Breast epithelium (tissue), 4 donors: ENCODE measurements around the gene STAG1. TPM values are rescaled to one million over a fixed set of nuclear protein-coding genes. Genes with fewer than 3 reads are reported as not detected.

Source experiments
- DNase-seq, 2 donors: peaks; one replicate each; pipeline ENCODE4 v3.0.0-alpha.2; 2019; ENCODE audit warnings: low spot score in 2 of 2
- H3K27ac ChIP-seq, 2 donors: fragments of 200-600 bp; sonication (generic) in 1 of 2; one replicate each; pipeline ENCODE4 v1.5.1; 2016 to 2019; ENCODE audit warnings: mild to moderate bottlenecking in 1 of 2
- H3K27me3 ChIP-seq, 2 donors: fragments of 200-600 bp; sonication (generic) in 1 of 2; one replicate each; pipeline versions ENCODE4 v1.5.1 to v1.6.0; 2017 to 2019; ENCODE audit warnings: control low read depth in 1 of 2, mild to moderate bottlenecking in 1 of 2
- H3K36me3 ChIP-seq: fragments of 200-600 bp; one replicate; pipeline ENCODE4 v1.5.1; 2019
- H3K4me1 ChIP-seq, 2 donors: fragments of 200-600 bp; sonication (generic); one replicate each; pipeline ENCODE4 v1.5.1; 2016 to 2019; ENCODE audit warnings: control low read depth in 1 of 2
- H3K4me3 ChIP-seq, 3 donors: fragments of 200-600 bp; sonication (generic); 1 replicate in 2 of 3; 2 replicates in 1 of 3; pipeline ENCODE4 v1.5.1; 2016 to 2019; ENCODE audit warnings: mild to moderate bottlenecking in 3 of 3, moderate library complexity in 2 of 3
- H3K9me3 ChIP-seq, 2 donors: fragments of 200-600 bp; sonication (generic) in 1 of 2; one replicate each; pipeline ENCODE4 v1.5.1; 2016 to 2019; ENCODE audit warnings: control low read depth in 1 of 2
- POLR2A ChIP-seq: fragments of 450-650 bp; IDR thresholded peaks from one replicate; pipeline ENCODE4 v1.6.1; 2016; ENCODE audit warnings: antibody characterized with exemption, mild to moderate bottlenecking, moderate library complexity
- POLR2AphosphoS5 ChIP-seq, 3 donors: sonication (generic); formaldehyde crosslinking; IDR thresholded peaks; one replicate each; pipeline ENCODE4 v1.6.1; 2017; ENCODE audit warnings: antibody characterized with exemption in 3 of 3
- intact Hi-C: fragments of 100-400 bp; cut with DNase I; formaldehyde crosslinking; loops from one replicate; pipeline ENCODE4 v1.15.1; 2023; ENCODE audit warnings: low total_unique reads
- total RNA-seq, 3 donors: library from RNA; depleted of rRNA; stranded (reverse); fragments of >200 nt; gene quantifications; one replicate each; pipeline ENCODE4 v1.1.0, GENCODE V29; 2016
- TF ChIP-seq, protein P1 (sequence below), 3 donors: fragments of 450-650 bp; IDR thresholded peaks; one replicate each; pipeline ENCODE4 v1.5.1; 2016 to 2017; ENCODE audit warnings: antibody characterized with exemption in 3 of 3, mild to moderate bottlenecking in 3 of 3, moderate library complexity in 3 of 3

The STAG1 gene
- total RNA-seq, 3 donors from 2014 or later = 54.4 to 83.7 (median 73.7) TPM

DNA sequence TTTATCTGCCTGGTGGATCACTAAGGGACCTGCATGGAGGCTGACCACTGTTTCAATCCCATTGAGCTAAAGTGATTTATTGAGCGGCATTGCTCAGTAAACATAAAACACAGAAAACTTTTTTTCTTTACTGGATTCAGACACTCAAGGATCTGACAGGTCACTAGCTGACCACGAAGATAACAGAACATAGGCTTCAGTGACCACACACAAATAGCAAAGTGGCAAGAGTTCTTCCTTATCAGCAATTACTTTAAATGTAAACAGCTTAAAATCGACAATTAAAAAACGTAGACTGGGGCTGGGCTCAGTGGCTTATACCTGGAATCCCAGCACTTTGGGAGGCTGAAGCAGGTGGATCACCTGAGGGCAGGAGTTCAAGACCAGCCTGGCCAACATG lies 48.7 kb downstream of the STAG1 start:
- Histone ChIP-seq H3K27me3 (no peaks in the 10 kb centered on the region), H3K36me3 (no peaks in the 10 kb centered on the region), H3K9me3 (no peaks in the 10 kb centered on the region), H3K27ac (no peak overlapping the region), H3K4me3 (no peak overlapping the region), H3K4me1 (no peaks in the 10 kb centered on the region)
- intact Hi-C loops = no loop called here
- no peak for DNase-seq
- TF ChIP-seq POLR2A (no peak), POLR2AphosphoS5 (IDR thresholded peaks at IDR 0.05) (no peak)
- TF ChIP-seq, protein P1, sequence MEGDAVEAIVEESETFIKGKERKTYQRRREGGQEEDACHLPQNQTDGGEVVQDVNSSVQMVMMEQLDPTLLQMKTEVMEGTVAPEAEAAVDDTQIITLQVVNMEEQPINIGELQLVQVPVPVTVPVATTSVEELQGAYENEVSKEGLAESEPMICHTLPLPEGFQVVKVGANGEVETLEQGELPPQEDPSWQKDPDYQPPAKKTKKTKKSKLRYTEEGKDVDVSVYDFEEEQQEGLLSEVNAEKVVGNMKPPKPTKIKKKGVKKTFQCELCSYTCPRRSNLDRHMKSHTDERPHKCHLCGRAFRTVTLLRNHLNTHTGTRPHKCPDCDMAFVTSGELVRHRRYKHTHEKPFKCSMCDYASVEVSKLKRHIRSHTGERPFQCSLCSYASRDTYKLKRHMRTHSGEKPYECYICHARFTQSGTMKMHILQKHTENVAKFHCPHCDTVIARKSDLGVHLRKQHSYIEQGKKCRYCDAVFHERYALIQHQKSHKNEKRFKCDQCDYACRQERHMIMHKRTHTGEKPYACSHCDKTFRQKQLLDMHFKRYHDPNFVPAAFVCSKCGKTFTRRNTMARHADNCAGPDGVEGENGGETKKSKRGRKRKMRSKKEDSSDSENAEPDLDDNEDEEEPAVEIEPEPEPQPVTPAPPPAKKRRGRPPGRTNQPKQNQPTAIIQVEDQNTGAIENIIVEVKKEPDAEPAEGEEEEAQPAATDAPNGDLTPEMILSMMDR (IDR thresholded peaks at IDR 0.05) = no peak

DNA sequence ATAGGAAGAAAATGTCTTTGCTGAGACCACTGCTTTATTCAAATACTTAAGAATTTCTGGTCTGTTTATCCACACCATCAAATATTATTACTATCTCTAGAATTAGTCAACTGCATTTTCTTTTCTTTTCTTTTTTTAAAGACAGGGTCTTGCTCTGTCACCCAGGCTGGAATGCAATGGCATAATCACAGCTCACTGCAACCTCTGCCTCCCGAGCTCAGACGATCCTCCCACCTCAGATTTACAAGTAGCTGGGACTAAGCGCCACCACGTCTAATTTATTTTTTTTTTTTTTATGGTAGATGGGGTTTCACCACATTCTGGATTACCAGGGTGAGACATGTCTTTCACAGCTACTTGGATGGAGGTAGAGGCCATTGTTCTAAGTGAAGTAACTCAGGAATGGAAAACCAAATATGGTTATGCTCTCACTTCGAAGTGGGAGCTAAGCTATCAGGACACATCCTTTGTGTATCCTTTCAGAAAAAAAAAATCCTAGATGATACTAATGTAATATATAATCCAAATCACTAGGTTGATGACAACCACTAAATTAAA lies 52.8 kb downstream of the STAG1 start:
- no peaks in the 10 kb centered on the region for H3K4me1 ChIP-seq
- TF ChIP-seq POLR2A (no peak), POLR2AphosphoS5 (IDR thresholded peaks at IDR 0.05) (no peak)
- TF ChIP-seq, protein P1 (IDR thresholded peaks at IDR 0.05) = no peak
- no peaks in the 10 kb centered on the region for H3K9me3 ChIP-seq
- no peaks in the 10 kb centered on the region for H3K36me3 ChIP-seq
- H3K27ac ChIP-seq = no peak overlapping the region
- no peaks in the 10 kb centered on the region for H3K27me3 ChIP-seq
- intact Hi-C loops = no loop called here
- no peak overlapping the region for H3K4me3 ChIP-seq
- no peak for DNase-seq

DNA sequence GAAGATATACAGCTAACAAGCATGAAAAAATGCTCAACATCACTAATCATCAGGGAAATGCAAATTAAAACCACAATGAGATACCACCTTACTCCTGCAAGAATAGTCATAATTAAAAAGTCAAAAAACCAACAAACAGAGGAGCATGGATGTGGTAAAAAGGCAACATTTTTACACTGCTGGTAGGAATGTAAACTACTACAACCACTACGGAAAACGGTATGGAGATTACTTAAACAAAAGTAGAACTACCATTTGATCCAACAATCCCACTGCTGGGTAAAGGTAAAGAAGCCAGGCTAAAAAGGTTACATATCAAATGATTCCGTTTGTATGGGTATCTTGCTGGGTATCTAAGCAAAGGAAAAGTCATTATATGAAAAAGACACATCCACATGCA lies 53.8 kb downstream of the STAG1 start:
- H3K27me3 ChIP-seq = no peaks in the 10 kb centered on the region
- no peak for DNase-seq
- no peaks in the 10 kb centered on the region for H3K4me1 ChIP-seq
- H3K27ac ChIP-seq = no peak overlapping the region
- H3K4me3 ChIP-seq = no peak overlapping the region
- intact Hi-C loops = no loop called here
- H3K9me3 ChIP-seq = no peaks in the 10 kb centered on the region
- no peaks in the 10 kb centered on the region for H3K36me3 ChIP-seq
- TF ChIP-seq, protein P1 (IDR thresholded peaks at IDR 0.05) = no peak

DNA sequence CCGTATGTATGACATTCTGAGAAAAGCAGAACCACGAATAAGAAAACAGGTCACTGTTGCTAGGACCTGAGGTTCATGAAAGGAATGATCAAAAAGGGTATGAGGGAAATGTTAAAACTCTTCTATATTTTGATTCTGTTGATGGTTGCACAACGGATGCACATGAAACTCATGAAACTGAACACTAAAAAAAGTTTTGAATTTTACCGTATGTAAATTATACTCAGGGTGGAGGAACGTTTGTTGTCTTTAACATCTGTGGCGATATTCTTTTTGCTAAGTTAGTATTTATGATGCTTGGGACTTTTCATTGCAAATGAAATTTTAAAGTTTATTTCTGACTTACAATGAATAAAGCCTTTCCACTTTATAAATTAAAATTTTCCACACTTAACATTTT lies 55.4 kb downstream of the STAG1 start:
- Histone ChIP-seq H3K4me3 (no peak overlapping the region), H3K27me3 (no peaks in the 10 kb centered on the region), H3K27ac (no peak overlapping the region), H3K36me3 (no peaks in the 10 kb centered on the region), H3K4me1 (no peaks in the 10 kb centered on the region), H3K9me3 (no peaks in the 10 kb centered on the region)
- no peak for DNase-seq
- intact Hi-C loops = no loop called here
- TF ChIP-seq POLR2AphosphoS5 (IDR thresholded peaks at IDR 0.05) (no peak), POLR2A (no peak)
- TF ChIP-seq, protein P1 (IDR thresholded peaks at IDR 0.05) = no peak

DNA sequence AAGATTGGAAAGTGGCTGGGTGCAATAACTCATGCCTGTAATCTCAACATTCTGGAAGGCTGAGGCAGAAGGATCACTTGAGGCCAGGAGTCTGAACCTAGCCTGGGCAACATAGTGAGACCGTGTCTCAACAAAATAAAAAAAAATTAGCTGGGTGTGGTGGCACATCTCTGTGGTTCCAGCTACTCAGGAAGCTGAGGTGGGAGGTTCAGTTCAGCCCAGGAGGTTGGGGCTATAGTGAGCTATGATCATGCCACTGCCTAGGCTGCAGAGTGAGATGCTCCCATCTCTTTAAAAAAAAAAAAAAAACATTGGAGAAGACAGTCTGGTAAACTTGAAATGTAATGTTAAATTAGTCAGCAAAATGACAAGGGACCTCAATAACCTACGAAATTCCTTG lies 57.9 kb downstream of the STAG1 start:
- no peak overlapping the region for H3K27ac ChIP-seq
- no peaks in the 10 kb centered on the region for H3K36me3 ChIP-seq
- TF ChIP-seq, protein P1 (IDR thresholded peaks at IDR 0.05) = no peak
- TF ChIP-seq POLR2A (no peak), POLR2AphosphoS5 (IDR thresholded peaks at IDR 0.05) (no peak)
- no peaks in the 10 kb centered on the region for H3K4me1 ChIP-seq
- H3K9me3 ChIP-seq = no peaks in the 10 kb centered on the region
- intact Hi-C loops = no loop called here
- no peaks in the 10 kb centered on the region for H3K27me3 ChIP-seq
- no peak overlapping the region for H3K4me3 ChIP-seq
- no peak for DNase-seq
